Anterior cingulate cortex (tissue), 58 donors: ENCODE measurements around the gene PALLD.

ENCODE experiments used
- DNase-seq, 58 donors: peaks; one replicate each; lab custom pipeline; 2025; lab: John Stamatoyannopoulos, UW

PALLD gene

GRCh38 chr4:168659741-168660465, 163.1 kb downstream of the PALLD start:
- no peak for DNase-seq

DNA sequence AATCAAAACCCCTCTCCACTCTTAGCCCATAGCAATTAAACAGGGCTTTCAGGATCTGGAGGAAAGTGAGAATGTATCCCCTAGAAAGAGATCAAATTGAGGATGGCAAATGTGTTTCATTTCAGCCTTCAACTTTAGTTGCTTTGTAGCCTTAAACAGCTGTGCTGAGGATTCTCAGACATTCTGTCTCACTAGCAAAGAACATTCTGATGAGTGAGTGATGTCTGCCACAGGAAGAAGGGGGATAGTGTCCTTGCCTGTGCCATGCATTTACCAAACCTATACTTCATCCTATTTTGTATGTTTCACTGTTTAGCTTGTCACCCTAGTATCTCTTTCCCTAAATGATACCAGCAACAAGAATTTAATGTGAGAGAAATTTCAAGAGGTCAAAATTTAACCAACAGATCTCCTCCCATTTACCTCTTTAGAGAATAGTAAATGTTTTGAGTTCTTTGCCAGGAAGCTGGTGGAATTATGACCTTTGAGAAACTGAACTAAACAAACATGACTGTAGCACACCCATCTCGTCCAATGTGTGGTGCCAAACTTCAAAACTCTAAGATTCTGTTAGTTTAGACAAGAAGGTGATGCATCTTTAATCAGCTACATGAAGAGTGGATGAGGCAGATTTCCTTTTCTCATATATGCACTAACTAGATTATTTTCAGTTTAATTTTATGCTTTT, 165.6 kb downstream of the PALLD start:
- DNase-seq: no peak

DNA sequence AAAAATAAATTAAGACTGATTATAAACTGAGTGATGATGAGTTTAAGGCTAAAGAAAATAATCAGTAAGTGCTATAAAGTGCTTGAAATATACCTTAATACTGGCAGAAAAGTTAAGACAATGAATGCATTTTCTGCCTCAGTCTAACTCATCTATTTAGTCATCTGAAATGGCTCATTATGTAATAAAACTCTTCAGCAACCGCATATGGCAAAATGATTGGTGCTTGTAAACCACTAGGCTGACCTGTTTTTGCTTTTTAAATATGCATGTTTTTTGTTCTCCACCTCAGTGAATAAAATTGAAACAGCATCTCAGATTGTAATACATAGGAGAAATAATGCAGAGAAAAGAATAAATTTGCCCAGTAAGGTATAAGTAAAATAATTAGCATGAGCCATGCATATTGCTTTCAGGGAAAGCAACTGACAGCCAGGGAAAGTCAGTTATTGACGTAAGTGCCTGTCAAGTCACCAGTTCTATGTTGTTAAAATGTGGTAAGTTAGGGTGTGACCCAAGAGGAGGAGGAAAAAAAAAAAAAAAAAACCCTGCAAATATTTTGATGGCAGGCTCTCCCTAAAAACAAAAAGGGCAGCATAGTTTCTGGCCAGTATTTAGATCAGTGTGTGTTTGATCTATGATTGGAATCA, 167.5 kb downstream of the PALLD start:
- no peak for DNase-seq

- no peak for DNase-seq
Observed at GRCh38 chr4:168666531-168666930, 169.7 kb downstream of the PALLD start.

DNA sequence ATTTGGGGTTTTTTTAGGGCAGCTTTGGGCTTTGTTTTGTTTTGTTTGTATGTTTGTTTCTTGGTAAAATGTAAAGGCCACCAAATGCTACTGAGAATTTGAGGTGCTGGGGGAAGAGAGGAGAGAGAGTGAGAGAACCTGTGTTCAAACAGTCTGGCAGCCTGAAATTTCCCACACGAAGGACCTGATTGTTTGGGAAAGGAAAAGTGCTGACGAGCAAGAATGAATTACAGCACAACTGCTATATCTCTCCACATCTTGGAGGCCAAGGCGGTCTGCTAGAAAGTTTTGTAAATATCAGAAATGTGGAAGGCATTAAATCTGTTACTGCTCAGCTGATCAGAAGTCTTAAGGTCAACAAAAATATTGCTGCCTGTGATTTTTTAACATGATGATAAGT, 170.5 kb downstream of the PALLD start:
- no peak for DNase-seq

GRCh38 chr4:168667921-168668320, 171.1 kb downstream of the PALLD start:
- no peak for DNase-seq

DNA sequence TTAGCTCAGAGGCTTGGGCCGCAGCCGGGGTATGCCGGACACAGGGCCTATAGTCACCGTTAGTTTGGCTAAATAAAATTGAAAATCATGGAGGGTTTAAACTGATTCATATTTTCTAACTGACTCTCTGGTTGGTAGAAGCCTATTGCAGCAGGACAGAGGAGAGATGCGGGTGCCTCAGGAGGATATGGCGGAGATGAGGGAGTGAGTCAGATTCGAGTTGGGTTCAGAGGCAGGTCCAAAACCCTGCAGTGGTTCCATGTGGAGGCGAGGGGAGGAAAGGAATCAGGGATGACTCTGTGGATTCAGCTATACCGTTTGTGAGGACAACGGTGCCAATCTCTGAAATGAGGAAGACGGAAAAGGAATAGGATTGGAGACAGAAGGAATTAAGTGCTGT, 176.6 kb downstream of the PALLD start:
- no peak for DNase-seq

GRCh38 chr4:168674077-168674747, 177.4 kb downstream of the PALLD start:
- no peak for DNase-seq

DNA sequence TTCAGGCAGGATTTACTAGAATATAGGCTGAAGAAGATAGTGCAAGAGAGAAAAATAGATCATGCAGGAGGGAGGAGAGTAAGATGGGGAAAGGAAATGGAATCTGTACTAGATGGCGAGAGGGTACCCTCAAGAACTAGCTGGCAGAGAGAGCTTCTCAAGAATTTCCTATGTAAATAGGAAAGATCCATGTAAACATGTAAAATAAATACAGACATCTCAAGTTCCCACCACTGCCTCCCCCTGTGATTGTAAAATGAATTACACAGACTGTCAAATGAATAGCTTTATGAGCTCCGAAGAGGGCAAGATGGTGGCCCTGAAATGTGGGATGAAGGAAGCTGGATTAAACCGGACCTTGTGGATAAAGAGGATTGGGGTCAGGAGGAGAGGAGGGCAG, 178.0 kb downstream of the PALLD start:
- no peak for DNase-seq

DNA sequence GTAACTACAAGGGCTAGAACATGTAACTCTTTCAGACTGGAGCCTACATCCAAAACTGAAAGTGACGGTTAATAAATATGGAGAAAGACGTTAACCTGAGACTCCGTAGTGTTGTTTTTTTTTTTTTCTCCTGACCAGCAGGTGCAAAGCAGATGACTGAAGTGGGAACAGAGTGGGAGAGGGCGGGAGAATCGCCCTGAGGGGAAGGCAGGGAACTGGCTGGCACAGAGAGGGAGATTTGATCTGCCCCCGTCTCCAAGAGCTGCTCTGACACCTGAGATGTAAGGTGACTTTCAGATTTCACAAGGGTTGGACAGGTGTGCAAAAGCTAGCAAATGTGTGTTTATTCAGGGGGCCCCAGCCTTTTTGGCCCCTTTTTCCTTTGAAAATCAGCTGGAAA, 180.2 kb downstream of the PALLD start:
- DNase-seq: no peak

GRCh38 chr4:168677879-168678278, 181.0 kb downstream of the PALLD start:
- no peak for DNase-seq

- no peak for DNase-seq
Observed at GRCh38 chr4:168678751-168679366, 182.0 kb downstream of the PALLD start.

GRCh38 chr4:168679397-168679796, 182.5 kb downstream of the PALLD start:
- no peak for DNase-seq

DNA sequence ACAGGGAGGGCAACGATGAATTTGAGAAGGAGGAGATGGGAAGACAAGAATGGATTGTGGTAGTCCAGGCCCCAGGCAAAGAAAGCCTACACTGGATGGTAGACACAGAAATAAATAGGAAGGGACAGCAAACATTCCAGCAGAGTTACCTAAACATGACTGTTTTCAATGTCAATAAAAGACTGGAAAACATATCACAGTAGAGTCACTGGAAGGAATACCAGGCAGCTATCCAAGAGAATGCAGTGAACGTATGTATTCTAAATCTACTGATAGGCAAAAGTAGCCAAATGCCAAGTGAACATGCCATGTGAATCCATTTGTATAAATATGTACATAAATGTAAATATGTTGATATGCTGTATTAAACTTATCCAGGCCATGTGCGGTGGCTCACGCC, 183.0 kb downstream of the PALLD start:
- DNase-seq: no peak

DNA sequence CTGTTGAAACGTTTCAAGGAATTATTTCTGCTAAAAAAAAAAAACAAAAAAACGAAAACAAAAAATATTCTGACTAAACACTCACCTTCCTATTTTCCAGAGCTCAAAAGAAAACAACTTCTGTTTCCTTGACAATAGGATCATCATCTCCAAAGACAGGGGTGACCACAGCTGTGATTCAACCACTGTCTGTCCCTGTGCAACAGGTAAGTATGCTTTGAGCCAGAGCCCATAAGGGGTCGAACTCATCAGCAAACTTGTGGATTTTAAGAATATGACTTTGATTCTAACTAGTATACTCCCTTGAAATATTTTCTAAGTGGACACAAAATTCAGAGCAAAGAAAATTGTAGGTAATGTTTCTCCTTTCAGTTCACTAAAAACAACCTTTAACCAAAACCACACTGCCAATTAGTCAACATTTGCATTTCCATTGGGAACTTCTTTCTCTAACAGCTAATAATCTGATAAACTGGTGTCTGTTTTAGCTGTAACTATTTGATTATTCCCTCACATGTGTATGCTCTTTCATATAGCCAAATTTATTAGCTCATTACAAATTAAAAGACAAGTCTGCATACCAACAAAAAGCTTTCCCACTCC, 186.1 kb downstream of the PALLD start:
- no peak for DNase-seq

GRCh38 chr4:168683595-168683994, 186.7 kb downstream of the PALLD start:
- no peak for DNase-seq

- no peak for DNase-seq
Observed at GRCh38 chr4:168685136-168685809, 188.4 kb downstream of the PALLD start.

DNA sequence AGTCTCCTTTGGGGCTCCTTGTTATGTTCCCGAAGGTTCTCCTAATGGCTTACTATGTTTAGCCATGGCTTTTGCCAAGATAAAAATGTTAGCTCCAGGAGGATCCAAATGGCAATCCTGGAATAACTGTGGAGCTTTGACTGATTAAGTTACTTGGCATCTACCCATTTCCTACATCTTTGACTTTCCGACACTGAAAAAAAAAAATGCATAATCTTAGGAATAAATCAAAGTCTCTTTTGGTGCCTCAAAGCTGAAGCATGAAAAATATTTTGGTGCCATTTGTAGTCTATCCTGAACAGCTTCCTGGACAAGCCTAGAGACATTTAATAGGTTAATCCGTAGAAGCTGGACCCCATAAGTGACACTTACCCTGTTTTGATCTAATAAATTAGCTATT, 191.7 kb downstream of the PALLD start:
- no peak for DNase-seq

DNA sequence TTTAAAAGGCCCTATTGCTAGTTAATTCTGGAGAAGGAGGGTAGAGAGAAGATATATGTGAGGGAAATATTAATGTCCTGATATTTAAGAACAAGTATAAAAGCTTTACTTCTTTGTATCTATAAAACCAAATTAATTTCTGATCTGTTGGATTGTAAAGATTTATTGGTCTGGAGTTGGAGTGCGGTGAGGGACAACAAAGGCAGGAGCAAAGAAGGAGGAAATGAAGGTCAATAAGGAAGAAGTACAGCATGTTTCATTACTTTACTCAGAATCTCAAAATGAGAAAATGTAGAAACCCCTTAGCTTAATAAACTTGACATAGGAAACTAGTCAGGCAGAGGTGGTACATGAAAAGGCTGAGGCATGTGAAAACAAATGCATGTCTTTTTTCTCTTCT, 192.9 kb downstream of the PALLD start:
- DNase-seq: no peak

DNA sequence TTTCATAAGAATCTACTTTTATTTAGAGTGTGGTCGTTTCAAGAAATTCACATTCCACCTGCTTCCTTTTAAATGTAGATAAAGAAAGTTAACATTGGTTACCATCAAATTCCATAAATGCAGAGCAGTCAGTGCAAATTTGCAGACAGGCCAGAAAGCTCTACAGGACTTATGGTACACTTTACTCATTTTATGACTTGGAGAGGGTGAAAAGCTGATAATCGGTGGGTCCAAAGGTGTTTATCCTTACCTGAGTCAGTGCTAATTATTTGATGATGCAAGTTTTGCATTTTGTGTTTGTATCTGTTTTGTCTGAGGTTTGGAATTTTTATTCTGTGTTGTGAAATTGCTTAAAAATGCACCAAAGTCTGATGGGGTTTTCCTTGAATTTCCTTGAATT, 193.3 kb downstream of the PALLD start:
- no peak for DNase-seq
